Measurements from ENCODE around the gene PIP5K1A.

Gene PIP5K1A

GRCh38 chr1:151290709-151291303, 92.5 kb downstream of the PIP5K1A start:
- DNase-seq, result no peak

DNA sequence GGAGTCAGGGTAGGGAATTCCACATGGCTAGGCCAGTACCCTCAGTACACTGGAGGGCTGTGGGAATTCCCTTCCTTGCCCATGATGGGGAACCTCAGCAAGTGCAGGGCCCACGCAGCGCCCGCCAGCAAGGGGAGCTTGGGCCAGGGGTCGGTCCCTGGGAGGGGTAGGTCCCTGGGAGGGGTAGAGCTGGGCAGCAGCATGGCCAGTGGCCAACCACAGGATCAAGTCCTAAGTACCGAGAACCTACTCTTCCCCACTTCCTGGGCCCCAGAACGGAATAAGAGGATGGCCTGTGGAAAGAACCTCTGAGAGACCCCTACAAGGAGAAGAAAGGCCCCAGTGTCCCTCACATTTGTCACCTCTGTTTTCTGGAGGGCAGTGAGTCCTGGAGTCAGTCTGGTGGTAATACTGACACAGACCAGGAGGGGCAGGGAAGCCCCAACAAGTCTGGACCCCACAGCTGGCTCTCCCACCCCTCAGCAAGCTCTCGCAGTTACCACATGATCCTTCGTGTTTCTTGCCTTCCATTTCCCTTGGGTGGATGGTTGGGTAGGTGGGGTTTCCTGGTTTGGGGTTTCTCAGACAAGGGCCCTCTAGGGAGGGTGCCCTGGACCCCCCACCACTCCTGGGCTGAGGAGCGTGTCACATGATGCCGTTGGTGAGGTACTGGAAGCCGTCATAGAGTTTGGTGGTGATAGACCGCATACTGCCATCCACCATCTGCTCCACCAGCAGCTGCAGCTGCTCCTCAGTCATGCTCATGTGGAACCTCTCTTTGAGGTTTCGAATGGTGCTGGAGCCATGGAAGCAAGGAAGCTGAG, 94.1 kb downstream of the PIP5K1A start:
- no peak for DNase-seq

DNA sequence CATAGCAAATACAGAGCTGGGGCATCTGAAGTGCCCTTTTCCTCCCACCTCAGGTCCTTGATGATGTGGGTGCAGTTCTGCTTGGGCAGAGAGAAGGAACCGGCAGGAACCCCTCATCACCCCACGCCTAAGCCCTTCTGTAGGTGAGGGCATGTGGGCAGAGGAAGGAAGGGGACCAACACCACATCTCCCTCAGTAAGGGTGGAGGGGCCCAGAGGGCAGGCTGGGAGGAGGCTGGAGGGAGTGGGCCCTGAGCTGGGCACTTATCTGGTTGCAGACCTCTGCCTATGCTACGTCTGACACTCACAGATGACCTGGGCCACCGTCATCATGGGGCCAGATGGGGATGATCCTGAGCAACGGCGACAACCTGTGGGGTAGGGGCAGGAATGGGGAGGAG, 94.7 kb downstream of the PIP5K1A start:
- DNase-seq, result no peak

- no peak for DNase-seq
Observed at GRCh38 chr1:151294742-151295462, 96.5 kb downstream of the PIP5K1A start.

All from NCI-H2171 (cell line).